GM18520 (cell line): ENCODE data around the gene CYP3A7.
"Not testable (repeated sequence)": the region's sequence is repeated elsewhere in the genome, so short reads cannot be mapped to it uniquely, and the experiment has no call there.

ENCODE experiments used
- ATAC-seq: cut with Tn5 transposase; IDR thresholded peaks from one replicate; pipeline ENCODE4 v1.9.1; 2021; ENCODE audit not compliant: unreplicated experiment

The CYP3A7 gene

GRCh38 chr7:99674995-99675742 is 59.8 kb downstream of the CYP3A7 start:
- no peak for ATAC-seq

GRCh38 chr7:99672573-99672972 is 62.4 kb downstream of the CYP3A7 start:
- no peak for ATAC-seq

GRCh38 chr7:99669782-99670181 is 65.2 kb downstream of the CYP3A7 start:
- ATAC-seq: no peak

GRCh38 chr7:99668541-99668940 is 66.5 kb downstream of the CYP3A7 start:
- no peak for ATAC-seq

- no peak for ATAC-seq
Measured at GRCh38 chr7:99667179-99667578, 67.8 kb downstream of the CYP3A7 start.

- ATAC-seq: no peak
Measured at GRCh38 chr7:99666013-99666395, 69.0 kb downstream of the CYP3A7 start.

- no peak for ATAC-seq
Measured at GRCh38 chr7:99665312-99666012, 69.5 kb downstream of the CYP3A7 start.

- not testable (repeated sequence) for ATAC-seq
Measured at GRCh38 chr7:99657879-99658278, 77.1 kb downstream of the CYP3A7 start.
